ENCODE measurements around the gene USP43.

The USP43 gene

GRCh38 chr17:9707948-9708347 is 62.6 kb downstream of the USP43 start:
- DNase-seq (ENCODE audit: low read depth in 1 of 2, low spot score in 1 of 2): no peak

GRCh38 chr17:9714801-9715200 is 69.5 kb downstream of the USP43 start:
- DNase-seq (ENCODE audit: low read depth in 1 of 2, low spot score in 1 of 2): no peak

GRCh38 chr17:9715503-9716016 is 70.2 kb downstream of the USP43 start:
- no peak for DNase-seq (ENCODE audit: low read depth in 1 of 2, low spot score in 1 of 2)

- DNase-seq (ENCODE audit: low read depth in 1 of 2, low spot score in 1 of 2): no peak
These were observed 80.3 kb downstream of the USP43 start for GRCh38 chr17:9725575-9725974.

- no peak for DNase-seq (ENCODE audit: low read depth in 1 of 2, low spot score in 1 of 2)
These were observed 81.0 kb downstream of the USP43 start for GRCh38 chr17:9726291-9726690.

GRCh38 chr17:9728005-9728404 is 82.7 kb downstream of the USP43 start:
- DNase-seq (ENCODE audit: low read depth in 1 of 2, low spot score in 1 of 2): no peak

GRCh38 chr17:9728564-9728963 is 83.2 kb downstream of the USP43 start:
- no peak for DNase-seq (ENCODE audit: low read depth in 1 of 2, low spot score in 1 of 2)

GRCh38 chr17:9729034-9729650 is 83.8 kb downstream of the USP43 start:
- no peak for DNase-seq (ENCODE audit: low read depth in 1 of 2, low spot score in 1 of 2)

- no peak for DNase-seq (ENCODE audit: low read depth in 1 of 2, low spot score in 1 of 2)
These were observed 84.6 kb downstream of the USP43 start for GRCh38 chr17:9729735-9730420.

GRCh38 chr17:9750524-9750923 is 105.2 kb downstream of the USP43 start:
- no peak for DNase-seq (ENCODE audit: low read depth in 1 of 2, low spot score in 1 of 2)

- DNase-seq (ENCODE audit: low read depth in 1 of 2, low spot score in 1 of 2): no peak
These were observed 109.8 kb downstream of the USP43 start for GRCh38 chr17:9755083-9755482.

- no peak for DNase-seq (ENCODE audit: low read depth in 1 of 2, low spot score in 1 of 2)
These were observed 114.9 kb downstream of the USP43 start for GRCh38 chr17:9760266-9760665.

GRCh38 chr17:9763643-9764042 is 118.3 kb downstream of the USP43 start:
- DNase-seq (ENCODE audit: low read depth in 1 of 2, low spot score in 1 of 2): no peak

- DNase-seq (ENCODE audit: low read depth in 1 of 2, low spot score in 1 of 2): no peak
These were observed 120.0 kb downstream of the USP43 start for GRCh38 chr17:9765322-9765721.

GRCh38 chr17:9766970-9767369 is 121.7 kb downstream of the USP43 start:
- no peak for DNase-seq (ENCODE audit: low read depth in 1 of 2, low spot score in 1 of 2)

GRCh38 chr17:9767432-9767991 is 122.2 kb downstream of the USP43 start:
- no peak for DNase-seq (ENCODE audit: low read depth in 1 of 2, low spot score in 1 of 2)

- DNase-seq (ENCODE audit: low read depth in 1 of 2, low spot score in 1 of 2): no peak
These were observed 123.1 kb downstream of the USP43 start for GRCh38 chr17:9768381-9768934.

GRCh38 chr17:9769036-9769695 is 123.8 kb downstream of the USP43 start:
- DNase-seq (ENCODE audit: low read depth in 1 of 2, low spot score in 1 of 2): no peak

GRCh38 chr17:9771465-9771864 is 126.1 kb downstream of the USP43 start:
- DNase-seq (ENCODE audit: low read depth in 1 of 2, low spot score in 1 of 2): no peak

- no peak for DNase-seq (ENCODE audit: low read depth in 1 of 2, low spot score in 1 of 2)
These were observed 127.3 kb downstream of the USP43 start for GRCh38 chr17:9772658-9773057.

- DNase-seq (ENCODE audit: low read depth in 1 of 2, low spot score in 1 of 2): no peak
These were observed 131.6 kb downstream of the USP43 start for GRCh38 chr17:9776911-9777310.
